Measurements from ENCODE around the gene ZNF506.
"Not testable (repeated sequence)": the region's sequence is repeated elsewhere in the genome, so short reads cannot be mapped to it uniquely, and the experiment has no call there.

The ZNF506 gene

GRCh38 chr19:19782783-19783182 is 38.8 kb downstream of the ZNF506 start:
- DNase-seq: no peak
- 94% methylated on average over 2 of the region's 2 CpGs for WGBS (ENCODE audit: insufficient coverage)
- CTCF ChIA-PET: no interaction called here

GRCh38 chr19:19781791-19782190 is 39.8 kb downstream of the ZNF506 start:
- H3K4me3 ChIP-seq (ENCODE audit: control insufficient read depth in 1 of 7, extremely low read depth in 1 of 7, insufficient read depth in 4 of 7, low read depth in 2 of 7, low read length in 6 of 7); H3K27me3 ChIP-seq (replicated peaks in 2 of 5; ENCODE audit: control insufficient read depth in 4 of 5, insufficient read depth in 5 of 5, low read length in 4 of 5); H3K27ac ChIP-seq (ENCODE audit: insufficient read depth in 1 of 2, low read depth in 1 of 2, low read length in 2 of 2, poor library complexity in 1 of 2, severe bottlenecking in 2 of 2); POLR2A ChIA-PET; CTCF ChIA-PET; DNase-seq: not testable (repeated sequence)
- Histone ChIP-seq H3K36me3 (ENCODE audit: control insufficient read depth in 4 of 4, insufficient read depth in 4 of 4, low read length in 3 of 4) (peaks cover 11 to 36% (median 21%) of the 10 kb centered on the region in 4 experiments), H3K9me3 (ENCODE audit: control extremely low read depth in 1 of 5, control insufficient read depth in 4 of 5, insufficient read depth in 2 of 5, low read depth in 1 of 5, low read length in 4 of 5) (peaks cover 9 to 39% (median 25%) of the 10 kb centered on the region in 5 experiments), H3K4me1 (ENCODE audit: control extremely low read depth in 1 of 4, control insufficient read depth in 4 of 4, insufficient read depth in 4 of 4, low read length in 3 of 4) (peaks cover 9 to 12% (median 10%) of the 10 kb centered on the region in 4 experiments)
- 100% methylated on average over 2 of the region's 6 CpGs for WGBS (ENCODE audit: insufficient coverage)

More at GRCh38 chr19:19782783-19783182, 38.8 kb downstream of the ZNF506 start:
- H3K36me3 ChIP-seq (ENCODE audit: control insufficient read depth in 4 of 4, insufficient read depth in 4 of 4, low read length in 3 of 4): peaks cover 15 to 46% (median 27%) of the 10 kb centered on the region in 4 experiments
- no peaks in the 10 kb centered on the region for H3K27me3 ChIP-seq (replicated peaks in 2 of 5; ENCODE audit: control insufficient read depth in 4 of 5, insufficient read depth in 5 of 5, low read length in 4 of 5)
- H3K4me3 ChIP-seq (ENCODE audit: control insufficient read depth in 1 of 7, extremely low read depth in 1 of 7, insufficient read depth in 4 of 7, low read depth in 2 of 7, low read length in 6 of 7): no peak overlapping the region
- POLR2A ChIA-PET: no interaction called here
- peaks cover 12 to 45% (median 26%) of the 10 kb centered on the region in 5 experiments for H3K9me3 ChIP-seq (ENCODE audit: control extremely low read depth in 1 of 5, control insufficient read depth in 4 of 5, insufficient read depth in 2 of 5, low read depth in 1 of 5, low read length in 4 of 5)
- no peak overlapping the region for H3K27ac ChIP-seq (ENCODE audit: insufficient read depth in 1 of 2, low read depth in 1 of 2, low read length in 2 of 2, poor library complexity in 1 of 2, severe bottlenecking in 2 of 2)
- H3K4me1 ChIP-seq (ENCODE audit: control extremely low read depth in 1 of 4, control insufficient read depth in 4 of 4, insufficient read depth in 4 of 4, low read length in 3 of 4): peaks cover 0 to 2% (median under 1%) of the 10 kb centered on the region in 4 experiments

- H3K27ac ChIP-seq (ENCODE audit: insufficient read depth in 1 of 2, low read depth in 1 of 2, low read length in 2 of 2, poor library complexity in 1 of 2, severe bottlenecking in 2 of 2): no peak overlapping the region
- no peaks in the 10 kb centered on the region for H3K27me3 ChIP-seq (replicated peaks in 2 of 5; ENCODE audit: control insufficient read depth in 4 of 5, insufficient read depth in 5 of 5, low read length in 4 of 5)
- H3K4me3 ChIP-seq (ENCODE audit: control insufficient read depth in 1 of 7, extremely low read depth in 1 of 7, insufficient read depth in 4 of 7, low read depth in 2 of 7, low read length in 6 of 7): no peak overlapping the region
- no peak for DNase-seq
- 100% methylated on average over 1 of the region's 2 CpGs for whole genome bisulfite sequencing (ENCODE audit: insufficient coverage)
- peaks cover 6 to 18% (median 12%) of the 10 kb centered on the region in 5 experiments for H3K9me3 ChIP-seq (ENCODE audit: control extremely low read depth in 1 of 5, control insufficient read depth in 4 of 5, insufficient read depth in 2 of 5, low read depth in 1 of 5, low read length in 4 of 5)
- peaks cover 4 to 14% (median 9%) of the 10 kb centered on the region in 4 experiments for H3K36me3 ChIP-seq (ENCODE audit: control insufficient read depth in 4 of 4, insufficient read depth in 4 of 4, low read length in 3 of 4)
- CTCF ChIA-PET: no interaction called here
- H3K4me1 ChIP-seq (ENCODE audit: control extremely low read depth in 1 of 4, control insufficient read depth in 4 of 4, insufficient read depth in 4 of 4, low read length in 3 of 4): peaks cover 9 to 25% (median 19%) of the 10 kb centered on the region in 4 experiments
- POLR2A ChIA-PET: no interaction called here
Observed at GRCh38 chr19:19778666-19779065, 42.9 kb downstream of the ZNF506 start.

GRCh38 chr19:19777692-19778091 is 43.9 kb downstream of the ZNF506 start:
- H3K9me3 ChIP-seq (ENCODE audit: control extremely low read depth in 1 of 5, control insufficient read depth in 4 of 5, insufficient read depth in 2 of 5, low read depth in 1 of 5, low read length in 4 of 5): peaks cover 6 to 16% (median 11%) of the 10 kb centered on the region in 5 experiments
- H3K4me1 ChIP-seq (ENCODE audit: control extremely low read depth in 1 of 4, control insufficient read depth in 4 of 4, insufficient read depth in 4 of 4, low read length in 3 of 4): peaks cover 9 to 25% (median 19%) of the 10 kb centered on the region in 4 experiments
- no peaks in the 10 kb centered on the region for H3K27me3 ChIP-seq (replicated peaks in 2 of 5; ENCODE audit: control insufficient read depth in 4 of 5, insufficient read depth in 5 of 5, low read length in 4 of 5)
- ChIA-PET POLR2A (no interaction called here), CTCF (no interaction called here)
- peaks cover 4 to 13% (median 7%) of the 10 kb centered on the region in 4 experiments for H3K36me3 ChIP-seq (ENCODE audit: control insufficient read depth in 4 of 4, insufficient read depth in 4 of 4, low read length in 3 of 4)
- 96% methylated on average over 4 of the region's 5 CpGs for WGBS (ENCODE audit: insufficient coverage)
- peak in 1 of 3 donors; percentile 2 for DNase-seq
- no peak overlapping the region for H3K27ac ChIP-seq (ENCODE audit: insufficient read depth in 1 of 2, low read depth in 1 of 2, low read length in 2 of 2, poor library complexity in 1 of 2, severe bottlenecking in 2 of 2)
- H3K4me3 ChIP-seq (ENCODE audit: control insufficient read depth in 1 of 7, extremely low read depth in 1 of 7, insufficient read depth in 4 of 7, low read depth in 2 of 7, low read length in 6 of 7): peak overlapping the region in 5 of 7 experiments; percentile 90 to 100 (median 96)

GRCh38 chr19:19776206-19777008 is 45.1 kb downstream of the ZNF506 start:
- H3K27ac ChIP-seq (ENCODE audit: insufficient read depth in 1 of 2, low read depth in 1 of 2, low read length in 2 of 2, poor library complexity in 1 of 2, severe bottlenecking in 2 of 2): peak overlapping the region; percentile 64 to 85
- H3K27me3 ChIP-seq (replicated peaks in 2 of 5; ENCODE audit: control insufficient read depth in 4 of 5, insufficient read depth in 5 of 5, low read length in 4 of 5): no peaks in the 10 kb centered on the region
- peaks cover 0 to 7% (median 6%) of the 10 kb centered on the region in 4 experiments for H3K36me3 ChIP-seq (ENCODE audit: control insufficient read depth in 4 of 4, insufficient read depth in 4 of 4, low read length in 3 of 4)
- peak overlapping the region; percentile 66 to 100 (median 96) for H3K4me3 ChIP-seq (ENCODE audit: control insufficient read depth in 1 of 7, extremely low read depth in 1 of 7, insufficient read depth in 4 of 7, low read depth in 2 of 7, low read length in 6 of 7)
- CTCF ChIA-PET: interaction anchor here (1.6 kb wide), 1 partner anchor 45 kb away, joined by 4 read pairs; the partner anchor contains the start of gene ZNF506
- H3K4me1 ChIP-seq (ENCODE audit: control extremely low read depth in 1 of 4, control insufficient read depth in 4 of 4, insufficient read depth in 4 of 4, low read length in 3 of 4): peaks cover 9 to 25% (median 19%) of the 10 kb centered on the region in 4 experiments
- DNase-seq: peak; percentile 95 to 98 (median 97)
- POLR2A ChIA-PET: interaction anchor here (0.6 to 1.3 kb wide), 5 partner anchors 43 to 390 kb away, joined by 3 to 8 read pairs (median 3); partner anchors contain the start of genes ZNF14, ZNF253, ZNF486 and ZNF506
- peaks cover 3 to 12% (median 7%) of the 10 kb centered on the region in 5 experiments for H3K9me3 ChIP-seq (ENCODE audit: control extremely low read depth in 1 of 5, control insufficient read depth in 4 of 5, insufficient read depth in 2 of 5, low read depth in 1 of 5, low read length in 4 of 5)
- 0% methylated on average over 32 of the region's 36 CpGs for WGBS (ENCODE audit: insufficient coverage)

- Histone ChIP-seq H3K4me3 (ENCODE audit: control insufficient read depth in 1 of 7, extremely low read depth in 1 of 7, insufficient read depth in 4 of 7, low read depth in 2 of 7, low read length in 6 of 7) (peak overlapping the region; percentile 66 to 100 (median 96)), H3K4me1 (ENCODE audit: control extremely low read depth in 1 of 4, control insufficient read depth in 4 of 4, insufficient read depth in 4 of 4, low read length in 3 of 4) (peaks cover 9 to 25% (median 19%) of the 10 kb centered on the region in 4 experiments), H3K27ac (ENCODE audit: insufficient read depth in 1 of 2, low read depth in 1 of 2, low read length in 2 of 2, poor library complexity in 1 of 2, severe bottlenecking in 2 of 2) (peak overlapping the region; percentile 64 to 85), H3K27me3 (replicated peaks in 2 of 5; ENCODE audit: control insufficient read depth in 4 of 5, insufficient read depth in 5 of 5, low read length in 4 of 5) (no peaks in the 10 kb centered on the region), H3K9me3 (ENCODE audit: control extremely low read depth in 1 of 5, control insufficient read depth in 4 of 5, insufficient read depth in 2 of 5, low read depth in 1 of 5, low read length in 4 of 5) (peaks cover 3 to 8% (median 7%) of the 10 kb centered on the region in 5 experiments), H3K36me3 (ENCODE audit: control insufficient read depth in 4 of 4, insufficient read depth in 4 of 4, low read length in 3 of 4) (peaks cover 0 to 7% (median 6%) of the 10 kb centered on the region in 4 experiments)
- WGBS (ENCODE audit: insufficient coverage): 6% methylated on average over 11 of the region's 11 CpGs
- POLR2A ChIA-PET: interaction anchor here (0.6 to 1.3 kb wide), 3 partner anchors 43 to 391 kb away, joined by 3 to 8 read pairs (median 5); partner anchors contain the start of genes ZNF14, ZNF253 and ZNF486
- CTCF ChIA-PET: interaction anchor here (1.6 kb wide), 1 partner anchor 46 kb away, joined by 4 read pairs; the partner anchor contains the start of gene ZNF506
- no peak for DNase-seq
Observed at GRCh38 chr19:19775891-19776205, 45.7 kb downstream of the ZNF506 start.

All from common myeloid progenitor, CD34-positive (primary cell).